Tracheal epithelial cell (primary cell): Measurements from ENCODE around the gene RBM4B. TPM values are rescaled to one million over a fixed set of nuclear protein-coding genes. Genes with fewer than 3 reads are reported as not detected.

Experiments used
- total RNA-seq: library from RNA; depleted of rRNA; stranded (reverse); fragments of >200 nt; gene quantifications from 2 replicates; pipeline ENCODE4 v1.2.1, GENCODE V29; 2014

RBM4B gene
- total RNA-seq: 9.4 and 15.8 TPM in 2 replicates

GRCh38 chr11:66677599-66678375 is at the start of gene RBM4B:
RBM4B (minus strand) TSS chr11:66677887; CDS start chr11:66677079, 808 bp downstream.

GRCh38 chr11:66638177-66639065 is 39.3 kb downstream of the RBM4B start, which contains the start of gene RBM4:
RBM4 (plus strand) TSS chr11:66638703; CDS start chr11:66639712, 1,009 bp downstream.

DNA sequence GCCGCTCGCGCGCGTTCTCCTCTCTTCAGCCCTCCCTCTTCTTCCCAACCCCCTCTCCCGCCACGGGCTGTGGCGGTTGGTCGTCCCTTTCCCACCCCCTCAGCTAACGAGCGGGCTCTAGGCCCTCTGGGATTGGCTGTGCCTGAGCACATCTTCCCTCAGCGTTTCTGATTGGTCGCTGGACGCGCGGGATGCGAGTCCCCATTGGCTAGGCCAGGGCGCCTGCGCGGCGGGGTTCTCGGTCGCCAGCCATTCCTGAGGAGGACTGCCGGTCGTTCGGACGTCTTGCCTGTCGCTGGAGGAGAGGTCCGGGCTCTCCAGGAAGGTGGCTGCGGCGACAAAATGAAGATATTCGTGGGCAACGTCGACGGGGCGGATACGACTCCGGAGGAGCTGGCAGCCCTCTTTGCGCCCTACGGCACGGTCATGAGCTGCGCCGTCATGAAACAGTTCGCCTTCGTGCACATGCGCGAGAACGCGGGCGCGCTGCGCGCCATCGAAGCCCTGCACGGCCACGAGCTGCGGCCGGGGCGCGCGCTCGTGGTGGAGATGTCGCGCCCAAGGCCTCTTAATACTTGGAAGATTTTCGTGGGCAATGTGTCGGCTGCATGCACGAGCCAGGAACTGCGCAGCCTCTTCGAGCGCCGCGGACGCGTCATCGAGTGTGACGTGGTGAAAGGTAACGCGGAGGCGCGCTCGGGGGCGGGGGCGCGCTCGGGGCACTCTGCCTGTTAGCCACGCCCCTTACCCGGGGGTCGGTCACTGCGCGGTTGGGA is 61.1 kb downstream of the RBM4B start, which contains the start of gene RBM14:
RBM14 (plus strand) TSS at position 252 of the 776 bp plus-strand sequence; CDS start at position 343, 91 bp downstream.

Other genes starting within 250 kb of the RBM4B start
- gene MRPL11, start 239.0 kb downstream of the RBM4B start, total RNA-seq: 34.9 and 53.7 TPM in 2 replicates
- 16.1 and 17.7 TPM in 2 replicates for gene PELI3, start 211.0 kb downstream of the RBM4B start, total RNA-seq
- gene DPP3, start 197.5 kb downstream of the RBM4B start, total RNA-seq: 54.4 and 85.1 TPM in 2 replicates
- gene BBS1, start 167.3 kb downstream of the RBM4B start, total RNA-seq: 13.0 and 16.4 TPM in 2 replicates
- 17.7 and 22.9 TPM in 2 replicates for gene ZDHHC24, start 131.8 kb downstream of the RBM4B start, total RNA-seq
- gene ACTN3, start 131.0 kb downstream of the RBM4B start, total RNA-seq: not detected in 2 replicates
- gene CTSF, start 109.3 kb downstream of the RBM4B start, total RNA-seq: 3.2 and 15.9 TPM in 2 replicates
- gene CCDC87, start 84.8 kb downstream of the RBM4B start, total RNA-seq: 0.48 TPM in 1 of 2 replicates, not detected in the other
- gene CCS, start 84.7 kb downstream of the RBM4B start, total RNA-seq: 23.9 and 26.5 TPM in 2 replicates
- gene RBM14, start 61.3 kb downstream of the RBM4B start, total RNA-seq: 8.1 and 10.4 TPM in 2 replicates
- gene RBM4, start 39.2 kb downstream of the RBM4B start, total RNA-seq: 79.5 and 91.1 TPM in 2 replicates
- gene SPTBN2, start 51.3 kb upstream of the RBM4B start, total RNA-seq: 87.0 and 92.1 TPM in 2 replicates
- 28.1 and 34.9 TPM in 2 replicates for gene RCE1, start 165.6 kb upstream of the RBM4B start, total RNA-seq
- 26.7 and 37.3 TPM in 2 replicates for gene LRFN4, start 179.2 kb upstream of the RBM4B start, total RNA-seq